ENCODE measurements around the gene FNBP1L.

GRCh38 chr1:93576346-93576745 lies 128.4 kb downstream of the FNBP1L start:
- TF ChIP-seq CTCF (IDR thresholded peaks at IDR 0.05) (no peak), POLR2A (IDR thresholded peaks at IDR 0.05) (no peak)

Measured in testis (tissue), 2 donors.